Measurements from ENCODE around the gene CD109. TPM values are rescaled to one million over a fixed set of nuclear protein-coding genes. Genes with fewer than 3 reads are reported as not detected.

CD109 gene
- total and polyA plus RNA-seq, 11 donors, result 1.9 to 30.5 (median 10.7) TPM

DNA sequence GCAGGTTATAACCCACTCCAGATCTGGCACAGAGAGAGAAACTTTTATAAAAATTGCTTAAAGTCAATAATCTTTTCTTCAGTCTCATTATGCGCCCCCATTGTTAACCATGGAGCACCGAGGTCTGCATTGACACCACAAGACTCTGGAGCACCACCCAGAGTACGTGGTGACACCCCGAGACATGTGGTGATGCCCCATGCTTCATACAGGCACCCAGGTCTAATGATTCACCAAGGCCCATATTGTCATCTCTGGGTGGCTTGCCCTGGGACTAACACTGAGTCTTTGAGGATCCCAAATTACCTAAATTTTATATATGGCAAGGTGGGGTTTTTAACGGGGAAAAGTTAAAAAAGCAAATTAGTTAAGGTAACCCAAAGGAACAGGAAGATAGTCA is 31.1 kb downstream of the CD109 start:
- intact Hi-C loops (cut with DNase I), result no loop called here
- 93 to 97% (median 95%) methylated on average over 5 of the region's 5 CpGs for WGBS, 4 donors

DNA sequence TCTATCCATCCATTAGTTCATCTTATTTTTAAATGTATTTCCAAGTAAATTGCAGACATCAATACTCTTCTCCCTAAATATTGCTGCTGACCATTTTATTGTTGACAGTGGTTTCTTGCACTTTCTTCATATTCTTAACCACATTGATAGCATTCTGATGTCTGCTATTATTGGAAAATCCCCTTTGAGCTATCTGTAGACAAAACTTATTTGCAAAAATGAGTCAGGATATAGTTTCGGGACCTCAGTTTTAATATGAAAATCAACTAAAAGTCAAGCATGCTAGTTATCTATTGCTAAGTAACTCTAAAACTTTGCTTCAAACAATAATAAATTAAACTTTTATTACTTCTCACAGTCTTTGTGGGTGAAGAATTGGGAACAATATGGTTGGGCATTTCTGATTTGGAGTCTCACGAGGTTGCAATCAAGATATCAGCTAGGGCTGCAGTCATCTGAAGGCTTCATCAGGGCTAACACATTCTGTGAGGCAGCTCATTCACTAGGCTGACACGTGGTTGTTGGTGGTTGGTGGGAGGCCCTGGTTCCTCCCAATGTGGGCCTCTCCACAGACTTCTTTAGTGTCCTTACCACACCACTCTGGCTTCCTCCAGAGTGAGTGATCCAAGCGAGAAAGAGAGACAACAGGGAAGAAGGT is 32.7 kb downstream of the CD109 start:
- intact Hi-C loops (cut with DNase I), result no loop called here
- DNase-seq (no peak), ATAC-seq (no peak)
- H3K36me3 ChIP-seq, result peaks cover 0 to 3% (median 0%) of the 10 kb centered on the region in 9 donors
- WGBS, 4 donors, result 80 to 84% (median 81%) methylated on average over 4 of the region's 4 CpGs
- H3K27ac ChIP-seq, result no peak overlapping the region
- no peak overlapping the region for H3K4me3 ChIP-seq
- no peaks in the 10 kb centered on the region for H3K27me3 ChIP-seq
- H3K4me1 ChIP-seq, result peaks cover 0 to 10% (median 0%) of the 10 kb centered on the region in 12 donors
- no peak for TF ChIP-seq CTCF (IDR thresholded peaks at IDR 0.05)
- no peak for TF ChIP-seq POLR2A (IDR thresholded peaks at IDR 0.05)
- H3K9me3 ChIP-seq, result no peaks in the 10 kb centered on the region

More for the DNA sequence above, 31.1 kb downstream of the CD109 start:
- no peaks in the 10 kb centered on the region for H3K27me3 ChIP-seq
- TF ChIP-seq POLR2A (IDR thresholded peaks at IDR 0.05), result no peak
- no peak for TF ChIP-seq CTCF (IDR thresholded peaks at IDR 0.05)
- H3K9me3 ChIP-seq, result no peaks in the 10 kb centered on the region
- H3K27ac ChIP-seq, result no peak overlapping the region
- H3K4me3 ChIP-seq, result no peak overlapping the region
- ATAC-seq (no peak), DNase-seq (no peak)
- peaks cover 0 to 3% (median 0%) of the 10 kb centered on the region in 9 donors for H3K36me3 ChIP-seq
- peaks cover 0 to 23% (median 5%) of the 10 kb centered on the region in 12 donors for H3K4me1 ChIP-seq

DNA sequence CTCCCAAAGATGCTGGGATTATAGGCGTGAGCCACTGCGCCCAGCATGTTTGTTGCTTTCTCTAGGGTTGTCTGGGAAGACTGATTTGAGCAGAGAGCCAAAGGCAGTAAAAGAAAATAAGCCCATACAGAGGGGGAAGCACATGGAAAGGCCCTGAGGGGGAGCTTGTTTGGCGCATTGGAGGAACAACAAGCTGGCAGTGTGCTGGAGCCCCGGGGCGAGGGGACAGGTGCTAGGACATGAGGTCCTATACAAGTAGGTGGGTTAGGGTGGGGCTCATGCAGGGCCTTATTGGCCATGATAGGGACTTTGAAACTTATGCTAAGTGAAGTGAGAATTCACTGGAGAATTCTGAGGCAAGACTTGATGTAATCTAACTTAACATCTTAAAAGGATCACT is 35.3 kb downstream of the CD109 start:
- 93 to 98% (median 97%) methylated on average over 5 of the region's 5 CpGs for WGBS, 4 donors
- intact Hi-C loops (cut with DNase I), result loop anchor here in 3 of 10 donors (2.0 to 10.0 kb wide), 3 partner anchors 54 to 216 kb away; no protein-coding TSS in a partner anchor
- TF ChIP-seq CTCF (IDR thresholded peaks at IDR 0.05) (no peak), POLR2A (IDR thresholded peaks at IDR 0.05) (no peak)
- no peaks in the 10 kb centered on the region for H3K27me3 ChIP-seq
- no peak for DNase-seq
- no peak overlapping the region for H3K4me3 ChIP-seq
- H3K9me3 ChIP-seq, result no peaks in the 10 kb centered on the region
- ATAC-seq, result no peak
- no peak overlapping the region for H3K27ac ChIP-seq
- H3K36me3 ChIP-seq, result peaks cover 0 to 7% (median 0%) of the 10 kb centered on the region in 9 donors
- no peaks in the 10 kb centered on the region for H3K4me1 ChIP-seq

GRCh38 chr6:73732845-73733675 is 37.1 kb downstream of the CD109 start:
- Histone ChIP-seq H3K4me1 (peaks cover 0 to 2% (median 0%) of the 10 kb centered on the region in 12 donors), H3K27me3 (no peaks in the 10 kb centered on the region), H3K9me3 (no peaks in the 10 kb centered on the region), H3K36me3 (peaks cover 0 to 12% (median 0%) of the 10 kb centered on the region in 9 donors), H3K4me3 (no peak overlapping the region), H3K27ac (no peak overlapping the region)
- WGBS, 4 donors, result 62 to 69% (median 64%) methylated on average over 6 of the region's 6 CpGs
- peak; percentile 56 to 73 (median 68) for DNase-seq
- intact Hi-C loops (cut with DNase I), result loop anchor here in 9 of 10 donors (1.0 to 10.0 kb wide), 5 partner anchors 56 to 218 kb away; no protein-coding TSS in a partner anchor
- ATAC-seq, result peak; percentile 62 to 94 (median 91)
- TF ChIP-seq POLR2A (IDR thresholded peaks at IDR 0.05), result no peak
- TF ChIP-seq CTCF (IDR thresholded peaks at IDR 0.05), result peak; percentile 84 to 95 (median 90)
